Hepatic stellate cell (primary cell): ENCODE data around the gene IL1RL1.

Experiments used
- DNase-seq: peaks from one replicate; pipeline ENCODE4 v3.0.0; 2011; ENCODE audit warnings: low spot score

Gene IL1RL1

DNA sequence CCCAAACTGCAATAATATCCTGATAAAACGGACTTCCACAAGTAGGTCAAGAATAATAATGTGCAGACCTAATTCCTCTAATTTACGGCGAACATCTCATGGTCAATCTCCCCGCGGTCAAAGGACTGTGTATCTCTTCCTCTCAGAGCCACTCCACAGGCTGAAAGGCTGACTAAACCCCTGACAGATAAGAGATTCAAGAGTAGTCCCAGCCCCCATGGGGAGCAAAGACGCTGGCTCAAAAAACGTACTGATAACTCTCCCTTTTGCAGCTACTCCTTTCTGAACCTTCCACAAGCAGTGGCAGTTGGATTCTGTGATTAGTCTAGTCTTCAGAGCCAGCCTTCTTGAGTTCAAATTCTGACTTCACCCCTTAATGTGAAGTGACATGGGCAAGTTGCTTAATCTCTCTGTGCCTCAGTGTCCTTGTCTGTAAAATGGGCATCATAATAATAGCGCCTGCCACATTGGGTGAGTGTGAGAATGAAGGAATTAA is 24.6 kb downstream of the IL1RL1 start:
- no peak for DNase-seq

DNA sequence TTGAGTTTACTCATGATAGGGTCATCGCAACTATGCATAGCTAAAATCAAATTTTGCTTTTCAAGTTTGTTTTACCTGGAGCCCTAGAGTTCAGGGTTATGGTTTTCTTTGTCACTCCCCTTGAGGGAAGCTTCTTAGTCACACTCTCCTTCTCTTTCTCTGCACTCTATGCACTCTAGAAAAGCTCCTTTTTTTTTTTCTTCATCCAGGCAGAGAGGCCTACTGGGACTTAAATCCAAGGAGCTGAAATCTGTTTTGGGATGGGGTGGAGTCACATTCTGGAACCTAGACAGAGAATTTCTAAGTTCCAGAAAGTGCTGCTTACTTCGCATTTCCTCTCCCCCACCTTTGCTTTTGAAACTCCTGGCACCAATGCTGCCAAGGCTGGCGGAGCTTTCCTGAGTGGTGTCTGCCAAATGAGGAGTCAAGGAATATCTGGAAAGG is 25.2 kb downstream of the IL1RL1 start:
- no peak for DNase-seq

DNA sequence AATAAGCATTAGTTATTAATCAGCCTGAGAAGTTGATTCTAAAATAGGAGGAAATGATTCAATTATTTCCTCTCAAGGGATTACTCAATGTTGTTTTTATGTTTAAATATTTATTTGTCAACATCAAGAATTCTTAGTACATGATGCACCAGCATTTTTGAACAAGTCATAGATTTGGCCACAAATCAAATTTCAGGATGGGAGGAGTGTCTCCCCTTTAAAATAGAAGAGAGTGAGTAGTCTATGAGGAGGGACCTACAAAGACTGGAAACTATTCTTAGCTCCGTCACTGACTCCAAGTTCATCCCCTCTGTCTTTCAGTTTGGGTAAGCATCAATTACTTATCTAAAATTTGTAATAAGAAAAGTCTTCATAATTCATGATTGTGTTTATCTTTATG is 25.6 kb downstream of the IL1RL1 start:
- no peak for DNase-seq

DNA sequence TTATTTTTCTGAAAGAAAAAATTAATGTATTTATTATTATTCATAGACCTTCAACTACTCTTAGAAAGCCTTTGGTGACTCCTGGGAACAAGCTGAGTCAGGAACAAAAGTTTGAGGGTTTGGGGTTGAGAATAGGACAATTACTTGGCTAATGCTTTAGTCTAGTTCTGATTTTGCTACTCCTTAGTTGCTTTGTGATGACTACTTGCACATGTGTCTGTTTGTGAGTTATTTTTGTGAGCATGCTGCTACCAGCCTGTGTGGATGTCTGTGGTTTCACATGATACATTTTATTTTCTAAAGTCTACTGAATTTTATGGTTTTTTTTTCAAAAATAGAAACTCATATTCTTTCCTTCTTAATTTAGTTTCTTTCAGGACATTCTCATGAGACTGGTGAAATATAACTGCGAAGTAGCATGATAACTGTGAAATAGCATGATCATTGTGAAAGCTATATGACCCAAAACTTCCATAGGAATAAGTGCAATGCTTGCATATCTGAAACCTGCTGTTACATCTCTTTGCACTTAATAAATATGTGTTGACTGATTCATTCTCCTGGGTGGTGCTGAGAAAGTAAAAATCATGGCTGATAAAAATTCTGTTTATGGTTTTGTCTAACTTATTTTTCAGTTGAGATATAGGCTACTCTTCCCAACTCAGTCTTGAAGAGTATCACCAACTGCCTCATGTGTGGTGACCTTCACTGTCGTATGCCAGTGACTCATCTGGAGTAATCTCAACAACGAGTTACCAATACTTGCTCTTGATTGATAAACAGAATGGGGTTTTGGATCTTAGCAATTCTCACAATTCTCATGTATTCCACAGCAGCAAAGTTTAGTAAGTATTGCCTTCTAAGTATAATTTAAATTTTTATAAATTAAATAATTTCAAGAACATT is 26.4 kb downstream of the IL1RL1 start:
- DNase-seq: no peak

DNA sequence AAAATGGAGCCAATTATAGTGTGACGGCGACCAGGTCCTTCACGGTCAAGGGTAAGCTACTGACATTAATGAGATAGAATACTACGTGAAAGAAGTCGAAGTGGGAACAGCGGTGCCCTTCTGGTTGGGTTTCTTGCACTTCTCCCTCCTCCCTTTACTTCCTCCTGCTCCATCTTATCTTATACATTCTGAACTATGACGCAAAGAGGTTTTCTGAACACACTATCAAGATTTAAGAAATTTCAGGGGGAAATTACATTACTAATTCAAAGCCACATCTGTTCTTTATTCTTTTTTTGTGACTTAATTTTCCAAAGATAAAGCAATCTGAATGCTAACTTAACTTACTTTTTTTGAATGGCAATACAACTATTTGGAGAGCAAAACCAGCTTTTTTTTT is 29.4 kb downstream of the IL1RL1 start:
- DNase-seq: no peak

DNA sequence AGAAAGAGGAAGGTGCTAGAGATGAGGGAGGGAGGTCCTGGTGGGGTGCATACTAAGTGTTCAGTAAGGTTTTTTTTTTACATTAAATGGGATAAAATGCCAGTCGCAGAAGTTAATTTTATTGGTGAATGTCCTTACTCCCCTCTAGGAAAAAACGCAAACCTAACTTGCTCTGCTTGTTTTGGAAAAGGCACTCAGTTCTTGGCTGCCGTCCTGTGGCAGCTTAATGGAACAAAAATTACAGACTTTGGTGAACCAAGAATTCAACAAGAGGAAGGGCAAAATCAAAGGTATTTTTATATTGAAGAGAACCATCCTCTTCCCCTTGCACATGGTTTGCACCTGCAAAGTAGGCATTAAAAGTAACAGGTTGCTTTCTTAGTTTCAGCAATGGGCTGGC is 31.5 kb downstream of the IL1RL1 start:
- DNase-seq: no peak

DNA sequence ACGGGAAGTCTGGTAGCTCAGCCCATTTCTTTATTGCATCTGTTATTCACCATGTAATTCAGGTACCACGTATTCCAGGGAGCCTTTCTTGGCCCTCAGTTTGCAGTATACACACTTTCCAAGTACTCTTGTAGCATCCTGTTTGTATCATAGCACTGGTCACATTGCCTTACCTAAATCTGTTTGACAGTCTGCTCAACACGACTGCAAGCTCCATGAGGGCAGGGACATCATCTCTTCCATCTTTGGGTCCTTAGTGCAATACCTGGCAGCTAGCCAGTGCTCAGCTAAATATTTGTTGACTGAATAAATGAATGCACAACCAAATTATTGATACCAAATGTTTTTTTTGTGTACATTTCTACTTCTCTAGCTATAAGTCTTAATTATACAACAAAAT is 33.0 kb downstream of the IL1RL1 start:
- DNase-seq: no peak

DNA sequence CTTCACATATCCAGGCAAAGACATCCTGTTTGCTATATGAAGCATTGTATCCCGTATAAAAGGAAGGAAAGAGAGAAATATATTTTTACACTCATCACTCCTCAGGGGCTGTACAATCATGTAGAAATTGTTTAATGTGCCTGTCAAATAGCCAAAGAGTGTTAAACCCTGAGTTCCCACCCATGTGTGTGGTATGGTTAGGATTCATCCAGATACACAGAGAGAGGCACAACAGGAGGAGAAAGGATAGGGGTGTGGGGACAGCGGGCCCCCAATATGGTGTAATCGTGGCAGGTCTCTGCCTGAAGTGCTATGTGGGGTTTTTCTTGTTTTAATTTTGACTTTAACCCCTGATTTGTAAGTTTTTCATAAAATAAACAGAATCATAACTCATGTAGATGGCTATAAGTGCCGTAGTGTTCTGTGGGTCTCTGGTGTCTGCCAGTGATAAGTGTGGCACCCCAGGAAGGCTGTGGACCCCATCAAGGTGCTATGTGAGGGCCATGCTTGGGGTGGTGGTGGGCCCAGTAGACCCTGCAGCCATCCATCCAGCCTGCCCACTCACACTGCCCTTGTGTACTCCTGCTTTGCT is 34.1 kb downstream of the IL1RL1 start:
- DNase-seq: no peak

DNA sequence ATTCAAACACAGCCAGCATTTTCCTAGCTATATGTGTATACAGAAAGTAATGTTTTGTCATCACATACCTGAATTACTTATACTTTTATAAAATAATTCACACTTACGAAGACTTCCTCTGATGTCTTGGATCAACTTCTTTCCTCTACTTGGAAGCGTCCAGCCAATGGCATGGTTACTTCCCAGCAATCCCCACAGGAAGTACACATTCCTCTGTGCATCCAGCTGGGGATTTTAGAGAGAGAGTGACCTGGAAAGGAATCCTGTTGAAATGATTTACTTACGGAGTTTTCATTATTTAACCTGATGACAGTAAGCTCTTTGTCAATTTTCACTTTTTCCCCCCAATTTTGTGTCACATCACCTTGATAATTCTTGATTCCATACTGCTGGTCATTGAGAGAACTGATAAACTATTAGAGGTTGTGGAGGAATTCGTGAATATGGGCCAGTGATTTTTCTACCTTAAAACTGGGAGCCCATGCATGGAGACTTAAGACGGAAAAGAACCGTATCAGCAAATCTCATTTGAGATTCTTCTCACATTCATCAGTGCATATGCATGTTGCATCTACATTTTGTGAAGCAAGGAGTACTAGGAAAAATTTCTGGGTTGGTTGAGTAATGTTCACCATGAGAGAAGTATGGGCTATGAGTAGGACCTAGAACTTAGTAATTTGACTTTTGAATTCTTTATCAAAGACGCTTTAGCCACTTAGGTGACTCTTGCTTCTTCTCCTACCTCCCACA is 35.2 kb downstream of the IL1RL1 start:
- DNase-seq: no peak

DNA sequence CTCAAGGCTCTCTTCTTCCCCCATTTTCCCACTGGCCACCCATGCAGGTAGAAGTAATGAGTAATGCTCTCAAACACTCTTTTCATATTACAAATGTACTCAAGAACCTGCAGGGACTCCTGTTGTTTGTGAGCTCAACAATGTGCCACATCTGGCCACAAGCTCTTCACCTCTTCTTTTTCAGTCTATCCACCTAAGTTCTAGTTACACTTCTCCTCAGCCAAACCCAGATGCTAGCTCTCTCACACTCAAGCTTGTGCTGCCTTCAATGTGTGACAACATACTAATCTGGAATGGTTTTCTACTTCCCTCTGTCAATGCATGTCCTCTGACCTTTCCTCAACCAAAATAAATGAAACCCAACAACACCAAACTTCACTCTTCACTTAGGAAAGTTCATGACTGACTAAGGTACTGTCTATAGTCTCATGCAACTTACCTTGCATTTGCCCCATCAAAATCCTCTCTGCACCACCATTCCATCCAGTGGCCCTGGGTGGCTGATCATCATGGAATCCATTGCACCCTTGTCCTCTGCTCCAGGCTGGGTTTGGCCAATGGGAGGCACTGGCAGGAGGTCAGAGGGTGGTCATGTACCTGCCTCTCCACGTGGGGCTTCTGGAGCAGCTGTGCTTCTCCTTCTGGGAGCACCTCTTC is 38.9 kb downstream of the IL1RL1 start:
- no peak for DNase-seq

DNA sequence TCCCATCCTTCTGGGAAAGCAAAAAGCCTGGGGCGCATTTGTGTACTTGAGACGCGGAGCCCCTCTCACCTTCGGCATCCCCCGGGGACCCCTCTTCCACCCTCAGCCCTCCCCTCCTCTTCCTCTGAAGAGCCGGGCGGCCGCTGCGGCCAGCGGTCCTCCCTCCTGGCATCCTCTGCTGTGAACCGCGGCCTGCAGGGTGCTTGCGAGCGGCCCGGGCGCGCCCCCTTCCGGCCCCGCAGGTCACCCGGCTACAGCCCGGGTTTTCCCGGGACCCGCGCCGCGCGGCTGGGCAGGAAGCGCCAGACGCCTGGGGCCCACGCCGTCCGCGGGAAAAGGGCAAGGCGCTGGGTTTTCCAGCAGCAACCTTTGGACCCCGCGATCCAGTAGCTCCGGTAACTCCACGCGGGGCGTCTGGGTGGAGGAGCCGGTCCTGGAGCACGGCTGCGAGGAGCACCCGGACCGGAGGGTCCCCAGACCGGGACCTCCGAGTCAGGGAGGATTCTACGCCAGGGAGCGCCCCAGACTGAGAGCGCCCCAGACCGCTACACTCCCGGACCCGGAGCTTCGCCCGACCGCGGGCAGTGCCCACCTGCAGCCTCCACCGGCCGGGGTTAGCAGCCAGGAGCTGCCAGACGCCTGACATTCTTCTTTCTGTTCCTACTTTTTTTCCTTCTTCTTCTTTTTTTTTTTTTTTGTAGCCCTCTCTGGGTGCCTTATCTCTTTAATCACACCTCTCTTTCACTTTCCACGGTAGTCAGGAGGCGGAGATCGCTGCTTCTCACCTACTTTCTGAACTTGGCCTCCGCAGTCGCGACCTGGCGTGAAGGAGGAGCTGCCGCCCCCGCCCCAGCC is 44.4 kb downstream of the IL1RL1 start, which contains the start of gene IL18R1:
TSS of gene IL18R1 (plus strand) at position 271 of the 855 bp plus-strand sequence. CDS start 6,865 bp downstream, outside the sequence.
- DNase-seq: peak; percentile 60

DNA sequence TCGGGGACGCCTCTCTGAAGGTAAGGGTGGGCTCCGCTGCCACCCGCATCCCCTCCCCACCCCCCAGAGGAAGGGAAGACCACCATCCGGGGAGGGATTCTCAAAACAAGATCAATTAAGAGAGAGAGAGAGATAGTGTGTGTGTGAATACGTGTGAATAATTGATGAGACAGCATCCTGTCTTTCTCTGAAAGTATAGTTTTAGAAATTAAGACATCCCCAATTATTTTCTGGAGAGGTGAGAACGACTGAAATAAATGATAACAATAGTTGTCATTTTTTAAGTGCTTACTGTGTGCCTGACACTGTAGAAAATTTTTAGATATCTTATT is 45.0 kb downstream of the IL1RL1 start:
- DNase-seq: no peak

DNA sequence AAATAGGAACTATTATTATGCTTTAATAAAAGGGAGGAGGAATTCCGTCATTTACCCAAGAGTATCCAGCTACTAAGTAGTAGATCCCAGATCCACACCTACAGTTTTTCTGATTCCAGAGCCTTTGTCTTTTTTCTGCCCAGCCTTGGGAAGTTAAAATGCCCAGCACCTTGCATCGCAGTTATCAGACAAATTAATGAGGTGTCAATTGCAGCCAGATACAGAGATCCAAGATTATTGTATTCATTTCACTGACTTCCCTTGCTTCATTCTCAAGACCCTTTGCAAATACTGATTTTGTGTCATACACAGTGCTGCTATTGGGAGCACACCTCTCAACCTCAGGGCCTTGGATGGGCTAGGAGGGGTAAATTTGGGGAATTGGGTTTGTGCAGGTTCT is 45.4 kb downstream of the IL1RL1 start:
- no peak for DNase-seq

DNA sequence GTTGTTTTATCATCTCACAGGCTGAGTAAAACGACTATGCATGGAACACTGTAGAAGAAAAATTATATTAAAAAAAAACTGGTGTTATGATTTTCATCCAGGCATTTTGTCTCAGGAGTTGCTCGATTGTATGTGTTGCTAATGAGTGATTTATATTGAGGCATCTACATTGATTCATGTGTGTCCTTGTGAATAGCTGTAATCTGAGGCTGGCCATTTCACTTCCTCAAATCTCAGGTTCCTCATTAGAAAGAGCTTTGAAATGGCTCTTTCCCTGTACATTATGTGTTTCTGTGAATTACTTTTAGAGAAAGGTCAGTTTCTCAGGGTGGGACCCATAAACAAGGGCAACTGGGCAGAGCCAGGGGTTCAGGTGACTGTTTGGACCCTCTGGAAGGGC is 46.6 kb downstream of the IL1RL1 start:
- DNase-seq: no peak

DNA sequence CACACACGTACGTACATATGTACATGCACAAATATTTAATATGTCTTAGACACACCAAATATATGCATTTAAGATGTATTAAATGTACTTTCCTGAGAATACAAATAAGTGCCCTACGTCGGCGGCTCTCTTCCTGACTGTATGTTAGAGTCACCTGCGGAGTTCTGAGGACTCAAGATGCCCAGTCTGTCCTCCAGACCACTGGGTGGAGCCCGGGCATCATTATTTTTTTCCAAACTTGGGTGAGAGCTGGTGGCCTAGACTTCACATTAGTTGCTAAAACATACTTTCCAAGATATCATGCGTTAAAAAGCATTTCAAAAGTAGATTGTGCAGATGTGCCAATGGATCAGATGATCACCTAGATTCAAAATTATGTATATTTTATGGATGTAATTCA is 47.1 kb downstream of the IL1RL1 start:
- DNase-seq: no peak

DNA sequence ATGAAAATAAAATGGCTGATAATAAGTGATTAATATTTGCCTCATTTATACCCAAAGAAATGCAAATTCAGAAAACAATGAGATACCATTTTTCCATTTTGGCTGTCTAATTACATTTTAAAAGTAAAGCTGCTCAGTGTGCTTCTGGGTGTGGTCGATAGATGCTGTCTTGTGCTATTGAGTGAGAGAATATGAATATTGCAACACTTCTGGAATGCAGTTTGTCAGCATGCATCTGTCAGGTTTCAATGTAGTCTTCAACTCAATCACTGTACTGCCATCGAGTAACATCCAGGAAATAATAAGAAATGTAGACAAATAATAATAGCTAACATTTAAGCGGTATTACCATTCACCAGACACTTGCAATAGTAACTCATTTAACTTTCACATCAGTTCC is 48.2 kb downstream of the IL1RL1 start:
- no peak for DNase-seq

DNA sequence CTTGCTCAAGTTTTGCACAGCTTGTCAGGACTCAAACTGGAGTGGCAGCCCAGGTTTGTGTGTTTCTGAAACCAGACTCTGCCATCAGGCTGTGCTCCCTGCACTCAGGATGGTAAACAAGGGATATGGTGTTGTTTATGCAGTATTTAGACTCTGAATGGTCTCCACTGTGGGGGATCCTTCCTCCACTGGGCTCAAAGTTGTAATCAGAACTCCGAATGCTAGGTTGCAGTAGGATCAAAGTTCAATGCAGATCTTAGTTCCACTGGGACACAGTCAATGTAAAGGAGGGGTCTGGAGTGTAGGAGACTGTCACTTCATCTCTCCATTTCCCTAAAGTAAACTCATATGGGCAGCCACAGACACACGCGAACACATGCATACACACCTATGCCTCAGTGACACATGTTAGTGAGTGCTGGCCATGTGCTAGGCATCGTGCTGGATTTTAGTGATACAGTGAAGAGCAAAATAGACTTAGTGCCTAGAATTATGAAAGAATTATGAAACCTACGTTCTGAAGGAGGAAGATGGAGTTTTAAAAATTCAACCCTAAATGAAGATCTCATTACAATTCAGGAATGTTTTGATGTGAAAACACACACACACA is 50.4 kb downstream of the IL1RL1 start:
- DNase-seq: no peak

DNA sequence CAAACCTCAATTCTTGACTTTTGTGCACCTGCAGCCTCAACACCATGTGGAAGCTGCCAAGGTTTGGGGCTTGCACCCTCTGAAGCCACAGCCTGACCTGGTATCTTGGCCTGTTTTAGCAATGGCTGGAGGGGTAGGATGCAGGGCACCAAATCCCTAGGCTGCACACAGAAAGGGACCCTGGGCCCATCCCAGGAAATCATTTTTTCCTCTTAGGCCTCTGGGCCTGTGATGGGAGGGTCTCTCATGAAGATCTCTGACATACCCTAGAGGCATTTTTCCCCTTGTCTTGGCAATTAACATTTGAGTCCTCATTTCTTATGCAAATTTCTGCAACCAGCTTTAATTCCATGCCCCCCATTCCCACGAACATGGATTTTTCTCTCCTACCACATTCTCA is 54.4 kb downstream of the IL1RL1 start:
- DNase-seq: no peak

DNA sequence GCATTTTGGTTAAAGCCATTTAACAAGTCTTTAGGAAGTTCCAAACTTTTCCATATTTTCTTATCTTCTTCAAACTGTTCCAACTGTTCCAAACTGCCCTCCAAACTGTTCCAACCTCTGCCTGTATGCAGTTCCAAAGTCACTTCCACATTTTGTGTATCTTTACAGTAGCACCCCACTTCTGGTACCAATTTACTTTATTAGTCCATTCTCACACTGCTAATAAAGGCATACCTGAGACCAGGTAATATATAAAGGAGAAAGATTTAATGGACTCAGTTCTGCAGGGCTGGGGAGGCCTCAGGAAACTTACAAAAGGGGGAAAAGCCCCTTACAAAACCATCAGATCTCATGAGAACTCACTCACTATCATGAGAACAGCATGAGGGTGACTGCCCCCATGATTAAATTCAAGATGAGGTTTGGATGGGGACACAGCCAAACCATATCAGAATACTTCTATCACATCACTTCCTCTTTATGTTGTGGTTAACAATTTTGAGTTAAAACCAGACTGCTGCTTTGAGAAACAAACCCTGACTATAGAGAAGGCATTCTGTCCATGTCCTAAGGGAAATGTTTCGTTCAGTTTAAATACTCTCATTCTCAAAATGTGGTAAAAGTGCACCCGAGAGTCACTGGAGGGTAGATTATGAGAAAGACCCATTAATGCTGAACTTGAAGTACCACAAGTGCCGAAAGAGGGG is 55.2 kb downstream of the IL1RL1 start:
- no peak for DNase-seq

DNA sequence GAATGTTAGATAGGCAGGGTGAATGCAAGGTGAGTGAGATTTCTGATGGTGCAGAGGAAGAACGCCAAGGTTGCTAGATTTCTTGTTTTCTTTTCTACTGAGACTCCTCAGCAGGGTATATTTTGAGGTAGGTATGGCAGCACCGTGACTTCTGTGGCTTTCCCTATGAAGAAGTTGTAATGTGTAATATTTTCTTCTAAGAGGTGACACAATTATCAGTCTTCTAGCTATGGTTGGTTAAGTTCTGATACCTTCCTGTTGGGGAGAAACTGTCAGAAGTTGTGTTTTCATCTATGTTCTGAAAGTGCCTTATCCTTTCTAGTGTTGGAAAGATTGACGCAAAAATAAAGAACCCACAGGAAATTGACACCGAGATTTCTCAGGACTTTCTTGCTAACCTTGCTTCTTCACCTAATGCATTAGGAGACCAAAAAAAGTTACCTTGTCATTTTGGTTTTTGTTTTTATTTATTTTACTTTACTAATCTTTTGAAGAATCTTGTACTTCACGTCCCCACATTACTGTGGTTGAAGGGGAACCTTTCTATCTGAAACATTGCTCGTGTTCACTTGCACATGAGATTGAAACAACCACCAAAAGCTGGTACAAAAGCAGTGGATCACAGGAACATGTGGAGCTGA is 56.1 kb downstream of the IL1RL1 start:
- DNase-seq: no peak
